HG02642 (cell line): Measurements from ENCODE around the gene UPP1.
A peak's percentile ranks its signal among the peaks of the same experiment; 100 is the strongest.

Source experiments
- ATAC-seq: cut with Tn5 transposase; IDR thresholded peaks from one replicate; pipeline ENCODE4 v1.9.1; 2021; ENCODE audit warnings: mild to moderate bottlenecking; ENCODE audit not compliant: unreplicated experiment, poor library complexity

Gene UPP1

DNA sequence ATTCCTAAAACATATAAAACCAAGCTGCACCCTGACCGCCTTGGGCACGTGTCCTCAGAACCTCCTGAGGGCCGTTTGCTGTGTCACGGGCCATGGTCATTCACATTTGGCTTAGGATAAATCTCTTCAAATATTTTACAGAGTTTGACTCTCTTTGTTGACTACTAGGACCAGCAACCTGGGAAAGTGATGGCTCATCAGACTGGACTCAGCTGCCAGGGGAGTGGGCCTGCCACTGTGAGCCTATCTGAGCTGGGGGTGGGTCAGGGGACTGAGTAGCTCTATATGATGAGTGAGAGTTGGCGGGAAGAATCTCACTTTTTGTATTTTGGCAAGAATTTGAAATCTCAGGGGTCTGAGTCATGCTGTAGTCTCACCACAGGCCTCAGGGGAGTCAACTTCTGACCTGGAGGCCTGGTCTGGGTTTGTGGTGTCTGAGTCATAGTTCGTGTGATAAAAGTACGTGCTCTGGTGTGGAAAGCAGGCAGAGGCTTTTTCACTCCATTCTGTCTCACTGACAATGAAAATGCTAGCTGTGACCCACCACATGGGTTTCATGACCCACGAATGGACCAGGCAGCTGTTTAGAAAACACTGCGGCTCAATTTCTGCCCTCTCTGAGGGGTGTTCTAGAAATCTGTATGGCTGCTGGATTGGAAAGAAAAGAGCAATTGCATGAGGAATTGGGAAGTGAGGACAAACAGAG lies 4.2 kb upstream of the UPP1 start:
- ATAC-seq, result peak; percentile 55

GRCh38 chr7:48085433-48085791 lies 3.7 kb upstream of the UPP1 start:
- ATAC-seq, result no peak

DNA sequence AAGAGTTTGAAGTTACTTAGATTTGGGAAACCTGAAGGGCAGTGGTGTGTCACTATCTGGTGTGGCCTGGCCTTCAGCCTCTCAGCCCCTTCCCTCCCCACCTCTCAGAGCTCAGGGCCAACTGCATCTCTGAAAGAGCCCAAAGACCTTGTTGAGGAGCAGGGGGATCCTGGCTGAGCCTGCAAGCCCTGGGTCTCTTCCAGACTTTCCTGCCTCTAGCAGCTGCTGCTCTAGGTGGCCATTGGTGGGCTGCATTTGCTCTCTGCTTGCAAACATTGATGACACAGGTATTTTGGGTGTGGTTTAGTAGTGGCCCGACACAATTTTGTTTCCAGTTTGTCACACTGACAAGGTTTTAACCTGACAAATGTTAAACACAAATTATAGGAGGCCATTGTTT lies 3.1 kb upstream of the UPP1 start:
- no peak for ATAC-seq

DNA sequence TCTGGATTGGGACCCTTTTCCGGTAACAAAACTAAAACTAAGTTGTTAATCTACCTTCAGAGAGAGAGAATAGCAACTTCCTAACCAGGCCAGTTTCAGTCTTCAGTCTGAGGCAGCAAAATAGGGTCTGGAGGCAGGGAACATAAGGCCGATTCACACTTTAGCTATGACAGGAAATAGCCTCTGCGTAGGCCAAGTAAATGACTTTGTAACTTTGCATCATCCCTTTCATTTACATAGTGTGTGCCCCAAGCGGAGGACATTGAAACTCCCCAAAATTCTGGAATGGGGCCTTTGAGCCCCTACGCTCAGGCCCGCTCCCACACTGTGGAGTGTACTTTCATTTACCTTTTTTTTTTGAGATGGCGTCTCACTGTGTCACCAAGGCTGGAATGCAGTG lies 1.7 kb upstream of the UPP1 start:
- no peak for ATAC-seq

GRCh38 chr7:48088559-48089045 lies 463 bp upstream of the UPP1 start:
- ATAC-seq, result peak; percentile 72

GRCh38 chr7:48090095-48090805 lies 1.2 kb downstream of the UPP1 start:
- ATAC-seq, result no peak

- ATAC-seq, result no peak
Observed at GRCh38 chr7:48091506-48092433, 2.7 kb downstream of the UPP1 start.

DNA sequence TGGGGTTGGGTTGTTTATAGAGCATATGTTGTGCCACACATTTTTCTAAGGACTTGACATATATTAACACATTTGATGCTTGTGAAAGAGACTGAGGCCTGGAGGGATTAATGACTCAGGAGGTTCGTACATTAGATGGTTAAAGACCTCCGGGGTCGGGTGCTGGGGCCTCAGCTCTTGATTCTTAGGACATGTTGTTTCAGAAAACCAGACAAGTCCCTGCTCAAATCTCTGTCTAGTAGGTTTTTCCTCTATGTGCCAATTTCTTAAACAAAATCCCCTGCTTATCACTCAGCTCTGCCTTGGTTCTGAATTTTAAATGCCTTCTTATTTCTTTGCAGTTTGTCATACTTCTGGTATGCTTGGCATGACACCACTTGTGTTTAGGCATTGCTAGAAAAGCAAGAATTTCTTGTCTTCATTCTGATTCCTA lies 5.8 kb downstream of the UPP1 start:
- ATAC-seq, result no peak

GRCh38 chr7:48096273-48096672 lies 7.2 kb downstream of the UPP1 start:
- no peak for ATAC-seq

GRCh38 chr7:48097521-48098231 lies 8.6 kb downstream of the UPP1 start:
- no peak for ATAC-seq

DNA sequence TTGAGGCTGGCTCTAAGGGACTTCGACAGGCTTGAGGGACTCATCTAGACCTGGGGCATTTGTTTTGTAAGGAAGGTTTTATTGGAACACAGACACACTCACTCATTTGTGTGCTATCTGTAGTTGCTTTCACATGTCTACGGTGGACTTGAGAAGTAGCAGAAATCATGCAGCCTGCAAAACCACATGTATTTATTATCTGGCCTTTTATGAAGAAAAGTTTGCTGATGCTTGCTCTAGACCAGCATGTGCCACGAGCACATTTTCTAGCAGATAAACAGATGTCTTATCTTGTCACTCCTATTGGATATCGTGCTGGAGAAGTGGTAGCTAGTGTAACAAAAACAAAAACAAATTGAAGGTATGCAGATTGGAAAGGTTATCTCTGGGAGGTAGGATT lies 9.8 kb downstream of the UPP1 start:
- ATAC-seq, result no peak

DNA sequence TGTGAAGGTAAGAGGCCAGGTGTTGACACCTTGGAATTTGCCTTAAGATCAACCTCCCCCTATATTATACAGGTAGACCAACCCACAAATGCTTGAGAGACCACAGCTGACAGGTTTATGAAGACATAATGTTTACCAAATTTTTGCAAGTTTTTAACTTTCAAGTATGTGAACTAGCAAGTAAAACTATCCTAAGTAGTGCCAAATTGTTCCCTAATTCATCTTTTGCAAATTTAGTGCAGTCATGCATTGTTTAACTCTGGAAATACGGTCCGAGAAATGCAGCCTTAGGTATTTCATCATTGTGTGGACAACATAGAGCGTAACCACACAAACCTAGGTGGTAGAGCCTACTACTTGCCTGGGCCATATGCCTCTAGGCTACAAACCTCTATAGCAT lies 10.7 kb downstream of the UPP1 start:
- ATAC-seq, result no peak

GRCh38 chr7:48101352-48101751 lies 12.3 kb downstream of the UPP1 start:
- no peak for ATAC-seq

- ATAC-seq, result no peak
Observed at GRCh38 chr7:48101968-48102367, 12.9 kb downstream of the UPP1 start.

GRCh38 chr7:48102530-48102929 lies 13.5 kb downstream of the UPP1 start:
- ATAC-seq, result no peak

DNA sequence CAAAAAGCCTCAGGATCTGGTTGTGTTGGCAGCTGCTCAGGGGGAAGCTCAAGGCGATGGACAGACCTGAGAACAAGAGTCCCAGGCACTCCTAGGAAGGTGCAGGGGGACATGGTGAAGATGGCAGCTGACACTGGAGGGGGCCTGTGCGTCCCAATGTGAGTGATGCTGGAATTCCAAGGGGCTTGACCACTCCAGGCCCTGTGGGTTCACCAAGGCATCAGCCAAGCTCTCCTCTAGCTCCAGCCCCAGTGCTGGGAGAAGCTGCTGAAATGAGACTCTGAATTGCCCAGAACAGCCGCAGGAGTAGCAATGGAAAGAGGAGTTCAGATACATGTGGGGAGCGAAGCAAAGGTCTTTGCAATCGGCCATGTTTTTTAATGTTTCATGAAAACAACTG lies 16.0 kb downstream of the UPP1 start:
- ATAC-seq, result no peak

GRCh38 chr7:48106906-48107659 lies 18.0 kb downstream of the UPP1 start:
- ATAC-seq, result no peak

GRCh38 chr7:48107926-48108472 lies 18.9 kb downstream of the UPP1 start:
- no peak for ATAC-seq
